HEK293 (cell line): ENCODE data around the gene SPATA31E1.
"Not testable (repeated sequence)": the region's sequence is repeated elsewhere in the genome, so short reads cannot be mapped to it uniquely, and the experiment has no call there.

Experiments used
- IKZF3 ChIP-seq: fragments of 450-650 bp; IDR thresholded peaks from 2 replicates; pipeline ENCODE4 v1.5.0; 2018; ENCODE audit warnings: missing biosample characterization, mild to moderate bottlenecking, missing genetic modification characterization, moderate library complexity
- ZNF311 ChIP-seq: fragments of 450-650 bp; formaldehyde crosslinking; IDR thresholded peaks from 2 replicates; pipeline ENCODE4 v1.5.1; 2017; ENCODE audit warnings: missing biosample characterization, missing genetic modification characterization, borderline replicate concordance
- TF ChIP-seq, protein P1 (sequence below): fragments of 450-650 bp; formaldehyde crosslinking; IDR thresholded peaks from 2 replicates; pipeline ENCODE4 v1.5.1; 2016; ENCODE audit warnings: missing biosample characterization, missing genetic modification characterization
- TF ChIP-seq, protein P2 (sequence below): fragments of 450-650 bp; formaldehyde crosslinking; conservative IDR thresholded peaks from 2 replicates; pipeline ENCODE4 v1.5.1; 2016; ENCODE audit warnings: low read depth, missing biosample characterization, missing genetic modification characterization

GRCh38 chr9:87919013-87919412, 36.3 kb downstream of the SPATA31E1 start:
- TF ChIP-seq ZNF311, IKZF3 (tag by site-specific recombination): not testable (repeated sequence)
- TF ChIP-seq, protein P1, sequence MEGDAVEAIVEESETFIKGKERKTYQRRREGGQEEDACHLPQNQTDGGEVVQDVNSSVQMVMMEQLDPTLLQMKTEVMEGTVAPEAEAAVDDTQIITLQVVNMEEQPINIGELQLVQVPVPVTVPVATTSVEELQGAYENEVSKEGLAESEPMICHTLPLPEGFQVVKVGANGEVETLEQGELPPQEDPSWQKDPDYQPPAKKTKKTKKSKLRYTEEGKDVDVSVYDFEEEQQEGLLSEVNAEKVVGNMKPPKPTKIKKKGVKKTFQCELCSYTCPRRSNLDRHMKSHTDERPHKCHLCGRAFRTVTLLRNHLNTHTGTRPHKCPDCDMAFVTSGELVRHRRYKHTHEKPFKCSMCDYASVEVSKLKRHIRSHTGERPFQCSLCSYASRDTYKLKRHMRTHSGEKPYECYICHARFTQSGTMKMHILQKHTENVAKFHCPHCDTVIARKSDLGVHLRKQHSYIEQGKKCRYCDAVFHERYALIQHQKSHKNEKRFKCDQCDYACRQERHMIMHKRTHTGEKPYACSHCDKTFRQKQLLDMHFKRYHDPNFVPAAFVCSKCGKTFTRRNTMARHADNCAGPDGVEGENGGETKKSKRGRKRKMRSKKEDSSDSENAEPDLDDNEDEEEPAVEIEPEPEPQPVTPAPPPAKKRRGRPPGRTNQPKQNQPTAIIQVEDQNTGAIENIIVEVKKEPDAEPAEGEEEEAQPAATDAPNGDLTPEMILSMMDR (tag by site-specific recombination), result not testable (repeated sequence)
- TF ChIP-seq, protein P2, sequence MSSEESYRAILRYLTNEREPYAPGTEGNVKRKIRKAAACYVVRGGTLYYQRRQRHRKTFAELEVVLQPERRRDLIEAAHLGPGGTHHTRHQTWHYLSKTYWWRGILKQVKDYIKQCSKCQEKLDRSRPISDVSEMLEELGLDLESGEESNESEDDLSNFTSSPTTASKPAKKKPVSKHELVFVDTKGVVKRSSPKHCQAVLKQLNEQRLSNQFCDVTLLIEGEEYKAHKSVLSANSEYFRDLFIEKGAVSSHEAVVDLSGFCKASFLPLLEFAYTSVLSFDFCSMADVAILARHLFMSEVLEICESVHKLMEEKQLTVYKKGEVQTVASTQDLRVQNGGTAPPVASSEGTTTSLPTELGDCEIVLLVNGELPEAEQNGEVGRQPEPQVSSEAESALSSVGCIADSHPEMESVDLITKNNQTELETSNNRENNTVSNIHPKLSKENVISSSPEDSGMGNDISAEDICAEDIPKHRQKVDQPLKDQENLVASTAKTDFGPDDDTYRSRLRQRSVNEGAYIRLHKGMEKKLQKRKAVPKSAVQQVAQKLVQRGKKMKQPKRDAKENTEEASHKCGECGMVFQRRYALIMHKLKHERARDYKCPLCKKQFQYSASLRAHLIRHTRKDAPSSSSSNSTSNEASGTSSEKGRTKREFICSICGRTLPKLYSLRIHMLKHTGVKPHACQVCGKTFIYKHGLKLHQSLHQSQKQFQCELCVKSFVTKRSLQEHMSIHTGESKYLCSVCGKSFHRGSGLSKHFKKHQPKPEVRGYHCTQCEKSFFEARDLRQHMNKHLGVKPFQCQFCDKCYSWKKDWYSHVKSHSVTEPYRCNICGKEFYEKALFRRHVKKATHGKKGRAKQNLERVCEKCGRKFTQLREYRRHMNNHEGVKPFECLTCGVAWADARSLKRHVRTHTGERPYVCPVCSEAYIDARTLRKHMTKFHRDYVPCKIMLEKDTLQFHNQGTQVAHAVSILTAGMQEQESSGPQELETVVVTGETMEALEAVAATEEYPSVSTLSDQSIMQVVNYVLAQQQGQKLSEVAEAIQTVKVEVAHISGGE (tag by site-specific recombination), result not testable (repeated sequence)
